Measurements from ENCODE around the gene FAM162A.
A peak's percentile ranks its signal among the peaks of the same experiment; 100 is the strongest.

The FAM162A gene

GRCh38 chr3:122395582-122395981, 11.6 kb downstream of the FAM162A start:
- peaks cover 16% of the 10 kb centered on the region for H3K4me1 Mint-ChIP-seq (ENCODE audit: low read depth)
- H3K27ac Mint-ChIP-seq: no peak overlapping the region
- H3K27me3 Mint-ChIP-seq (ENCODE audit: low read depth): no peaks in the 10 kb centered on the region
- no peak overlapping the region for H3K4me3 Mint-ChIP-seq
- H3K9me3 Mint-ChIP-seq: no peaks in the 10 kb centered on the region
- peaks cover 18% of the 10 kb centered on the region for H3K36me3 Mint-ChIP-seq (ENCODE audit: low read depth)

- Mint-ChIP-seq H3K4me1 (ENCODE audit: low read depth) (peaks cover 16% of the 10 kb centered on the region), H3K36me3 (ENCODE audit: low read depth) (peaks cover 18% of the 10 kb centered on the region), H3K9me3 (no peaks in the 10 kb centered on the region), H3K4me3 (no peak overlapping the region), H3K27ac (no peak overlapping the region), H3K27me3 (ENCODE audit: low read depth) (no peaks in the 10 kb centered on the region)
These were observed 12.5 kb downstream of the FAM162A start for GRCh38 chr3:122396511-122396910.

GRCh38 chr3:122397201-122397600, 13.2 kb downstream of the FAM162A start:
- H3K4me3 Mint-ChIP-seq: no peak overlapping the region
- H3K9me3 Mint-ChIP-seq: no peaks in the 10 kb centered on the region
- peaks cover 18% of the 10 kb centered on the region for H3K36me3 Mint-ChIP-seq (ENCODE audit: low read depth)
- H3K27me3 Mint-ChIP-seq (ENCODE audit: low read depth): no peaks in the 10 kb centered on the region
- peaks cover 16% of the 10 kb centered on the region for H3K4me1 Mint-ChIP-seq (ENCODE audit: low read depth)
- no peak overlapping the region for H3K27ac Mint-ChIP-seq

- H3K4me3 Mint-ChIP-seq: no peak overlapping the region
- no peaks in the 10 kb centered on the region for H3K27me3 Mint-ChIP-seq (ENCODE audit: low read depth)
- no peaks in the 10 kb centered on the region for H3K9me3 Mint-ChIP-seq
- peaks cover 14% of the 10 kb centered on the region for H3K4me1 Mint-ChIP-seq (ENCODE audit: low read depth)
- peaks cover 20% of the 10 kb centered on the region for H3K36me3 Mint-ChIP-seq (ENCODE audit: low read depth)
- no peak overlapping the region for H3K27ac Mint-ChIP-seq
These were observed 14.9 kb downstream of the FAM162A start for GRCh38 chr3:122398920-122399319.

- no peak overlapping the region for H3K27ac Mint-ChIP-seq
- no peaks in the 10 kb centered on the region for H3K9me3 Mint-ChIP-seq
- peaks cover 33% of the 10 kb centered on the region for H3K36me3 Mint-ChIP-seq (ENCODE audit: low read depth)
- no peaks in the 10 kb centered on the region for H3K27me3 Mint-ChIP-seq (ENCODE audit: low read depth)
- H3K4me3 Mint-ChIP-seq: no peak overlapping the region
- H3K4me1 Mint-ChIP-seq (ENCODE audit: low read depth): peaks cover 4% of the 10 kb centered on the region
These were observed 19.5 kb downstream of the FAM162A start for GRCh38 chr3:122403489-122403888.

GRCh38 chr3:122405015-122405414, 21.0 kb downstream of the FAM162A start:
- Mint-ChIP-seq H3K36me3 (ENCODE audit: low read depth) (peaks cover 35% of the 10 kb centered on the region), H3K9me3 (no peaks in the 10 kb centered on the region), H3K4me1 (ENCODE audit: low read depth) (peaks cover 4% of the 10 kb centered on the region), H3K27ac (no peak overlapping the region), H3K4me3 (no peak overlapping the region), H3K27me3 (ENCODE audit: low read depth) (no peaks in the 10 kb centered on the region)

GRCh38 chr3:122406198-122406597, 22.2 kb downstream of the FAM162A start:
- no peak overlapping the region for H3K4me3 Mint-ChIP-seq
- H3K4me1 Mint-ChIP-seq (ENCODE audit: low read depth): peaks cover 3% of the 10 kb centered on the region
- no peaks in the 10 kb centered on the region for H3K9me3 Mint-ChIP-seq
- H3K27me3 Mint-ChIP-seq (ENCODE audit: low read depth): no peaks in the 10 kb centered on the region
- H3K27ac Mint-ChIP-seq: no peak overlapping the region
- H3K36me3 Mint-ChIP-seq (ENCODE audit: low read depth): peaks cover 38% of the 10 kb centered on the region

- Mint-ChIP-seq H3K4me3 (no peak overlapping the region), H3K4me1 (ENCODE audit: low read depth) (peaks cover 10% of the 10 kb centered on the region), H3K27me3 (ENCODE audit: low read depth) (no peaks in the 10 kb centered on the region), H3K9me3 (no peaks in the 10 kb centered on the region), H3K27ac (no peak overlapping the region), H3K36me3 (ENCODE audit: low read depth) (peaks cover 43% of the 10 kb centered on the region)
These were observed 24.0 kb downstream of the FAM162A start for GRCh38 chr3:122407946-122408345.

- H3K4me1 Mint-ChIP-seq (ENCODE audit: low read depth): peaks cover 14% of the 10 kb centered on the region
- no peak overlapping the region for H3K4me3 Mint-ChIP-seq
- peak overlapping the region; percentile 3 for H3K27ac Mint-ChIP-seq
- no peaks in the 10 kb centered on the region for H3K27me3 Mint-ChIP-seq (ENCODE audit: low read depth)
- peaks cover 39% of the 10 kb centered on the region for H3K36me3 Mint-ChIP-seq (ENCODE audit: low read depth)
- H3K9me3 Mint-ChIP-seq: no peaks in the 10 kb centered on the region
These were observed 25.5 kb downstream of the FAM162A start for GRCh38 chr3:122409446-122409845.

GRCh38 chr3:122410111-122410510, 26.1 kb downstream of the FAM162A start:
- peaks cover 41% of the 10 kb centered on the region for H3K36me3 Mint-ChIP-seq (ENCODE audit: low read depth)
- no peak overlapping the region for H3K27ac Mint-ChIP-seq
- H3K4me3 Mint-ChIP-seq: no peak overlapping the region
- H3K9me3 Mint-ChIP-seq: no peaks in the 10 kb centered on the region
- H3K27me3 Mint-ChIP-seq (ENCODE audit: low read depth): no peaks in the 10 kb centered on the region
- peaks cover 20% of the 10 kb centered on the region for H3K4me1 Mint-ChIP-seq (ENCODE audit: low read depth)

- no peak overlapping the region for H3K4me3 Mint-ChIP-seq
- peaks cover 43% of the 10 kb centered on the region for H3K36me3 Mint-ChIP-seq (ENCODE audit: low read depth)
- H3K4me1 Mint-ChIP-seq (ENCODE audit: low read depth): peaks cover 23% of the 10 kb centered on the region
- H3K27ac Mint-ChIP-seq: no peak overlapping the region
- H3K9me3 Mint-ChIP-seq: no peaks in the 10 kb centered on the region
- H3K27me3 Mint-ChIP-seq (ENCODE audit: low read depth): no peaks in the 10 kb centered on the region
These were observed 26.7 kb downstream of the FAM162A start for GRCh38 chr3:122410639-122411038.

- Mint-ChIP-seq H3K4me1 (ENCODE audit: low read depth) (peaks cover 34% of the 10 kb centered on the region), H3K4me3 (peak overlapping the region; percentile 98), H3K9me3 (no peaks in the 10 kb centered on the region), H3K36me3 (ENCODE audit: low read depth) (peaks cover 28% of the 10 kb centered on the region), H3K27ac (peak overlapping the region; percentile 100), H3K27me3 (ENCODE audit: low read depth) (no peaks in the 10 kb centered on the region)
These were observed 30.4 kb downstream of the FAM162A start for GRCh38 chr3:122414391-122414790.

- Mint-ChIP-seq H3K36me3 (ENCODE audit: low read depth) (peaks cover 27% of the 10 kb centered on the region), H3K27me3 (ENCODE audit: low read depth) (no peaks in the 10 kb centered on the region), H3K9me3 (no peaks in the 10 kb centered on the region), H3K4me1 (ENCODE audit: low read depth) (peaks cover 34% of the 10 kb centered on the region), H3K4me3 (peak overlapping the region; percentile 98), H3K27ac (peak overlapping the region; percentile 100)
These were observed 31.2 kb downstream of the FAM162A start for GRCh38 chr3:122415104-122415744.

- Mint-ChIP-seq H3K4me1 (ENCODE audit: low read depth) (peaks cover 34% of the 10 kb centered on the region), H3K4me3 (peak within 1 kb of the TSS; percentile 98), H3K9me3 (no peaks in the 10 kb centered on the region), H3K27ac (peak within 1 kb of the TSS; percentile 100), H3K36me3 (ENCODE audit: low read depth) (peaks cover 27% of the 10 kb centered on the region), H3K27me3 (ENCODE audit: low read depth) (no peaks in the 10 kb centered on the region)
These were observed 32.0 kb downstream of the FAM162A start, which contains the start of gene WDR5B for GRCh38 chr3:122415762-122416654. Gene WDR5B (minus strand): TSS chr3:122416062. CDS start chr3:122415528, 534 bp downstream.

- peak overlapping the region; percentile 98 for H3K4me3 Mint-ChIP-seq
- peaks cover 34% of the 10 kb centered on the region for H3K4me1 Mint-ChIP-seq (ENCODE audit: low read depth)
- peaks cover 29% of the 10 kb centered on the region for H3K36me3 Mint-ChIP-seq (ENCODE audit: low read depth)
- H3K27me3 Mint-ChIP-seq (ENCODE audit: low read depth): no peaks in the 10 kb centered on the region
- H3K9me3 Mint-ChIP-seq: no peaks in the 10 kb centered on the region
- H3K27ac Mint-ChIP-seq: peak overlapping the region; percentile 100
These were observed 33.0 kb downstream of the FAM162A start for GRCh38 chr3:122416966-122417365.

All from T-helper 1 cell treated with Interleukin-12 subunit alpha and Interleukin-12 subunit beta and Interleukin-4 antibody, amounts not matched to agents 30 μg/mL and 1 μg/mL, for 36 hours (primary cell).